HepG2 (cell line): Measurements from ENCODE around the gene SPTA1. TPM values are rescaled to one million over a fixed set of nuclear protein-coding genes. Genes with fewer than 3 reads are reported as not detected.

Experiments
- ATAC-seq: fragments of 200-7000 bp; cut with Tn5 transposase; 3 replicates; pipeline ENCODE4 v1.9.1; 2020; ENCODE audit warnings: mild to moderate bottlenecking, moderate library complexity
- BruUV-seq: library from RNA; stranded (reverse); fragments of 400-500 nt; replicated peaks from 2 replicates; lab custom pipeline; 2021; lab: Mats Ljungman, UMichigan
- CTCF ChIA-PET: fragments of 300-600 bp; formaldehyde crosslinking; extraction: SDS; loops from one replicate; lab custom pipeline; 2021; ENCODE audit warnings: low total read pairs, inconsistent platforms, low intra/inter-chr PET ratio; lab: Yijun Ruan, JAX
- POLR2A ChIA-PET: fragments of 350-600 bp; sonication (Branson Sonifier 250); formaldehyde crosslinking; loops from one replicate; lab custom pipeline; 2020; ENCODE audit warnings: antibody characterized with exemption, inconsistent platforms; lab: Yijun Ruan, JAX
- DNase-seq: peaks from one replicate; pipeline ENCODE4 v3.0.0-alpha.2; 2015; ENCODE audit warnings: low spot score
- FAIRE-seq: peaks from 3 replicates; lab custom pipeline; 2011; peaks lifted over from hg19 to GRCh38; lab: Jason Lieb, UNC
- H2AFZ ChIP-seq: one replicate; pipeline ENCODE4 v1.6.1; 2011; ENCODE audit warnings: low read length, inconsistent platforms
- H3K27ac ChIP-seq: fragments of 300-600 bp; 3 replicates; pipeline ENCODE4 v1.8.0; 2011; ENCODE audit warnings: mixed run types, mild to moderate bottlenecking, mixed read lengths, low read length, inconsistent platforms; ENCODE audit not compliant: insufficient read depth; ENCODE audit errors: extremely low read length
- H3K27me3 ChIP-seq, 2 experiments: fragments of 200-600 bp in 1 of 2; 2 replicates in 1 of 2; 3 replicates in 1 of 2; pipeline versions ENCODE4 v1.6.0 to v1.8.0; 2011; ENCODE audit warnings: low read length in 2 of 2, mild to moderate bottlenecking in 2 of 2, moderate library complexity in 2 of 2, inconsistent platforms in 1 of 2; ENCODE audit not compliant: insufficient read depth in 2 of 2, control insufficient read depth in 1 of 2
- H3K36me3 ChIP-seq, 2 experiments: fragments of 200-600 bp in 1 of 2; replicated peaks in 1 of 2; 2 replicates in 1 of 2; 3 replicates in 1 of 2; pipeline versions ENCODE4 v1.5.1 to v1.8.0; 2011; ENCODE audit warnings: low read length in 2 of 2, inconsistent platforms in 1 of 2; ENCODE audit not compliant: insufficient read depth in 2 of 2, control insufficient read depth in 1 of 2
- H3K4me1 ChIP-seq: 2 replicates; pipeline ENCODE4 v1.5.1; 2012; ENCODE audit warnings: low read length, inconsistent platforms; ENCODE audit not compliant: insufficient read depth
- H3K4me2 ChIP-seq: 2 replicates; pipeline ENCODE4 v1.6.0; 2011; ENCODE audit warnings: low read depth, low read length, inconsistent platforms
- H3K4me3 ChIP-seq, 3 experiments: fragments of 200-600 bp in 1 of 3; sonication (generic), shearing (Covaris generic) in 1 of 3; replicated peaks in 1 of 3; 2 replicates each; pipeline ENCODE4 v1.5.1; 2011 to 2016; ENCODE audit warnings: low read length in 3 of 3, inconsistent platforms in 2 of 3, low read depth in 2 of 3, mild to moderate bottlenecking in 2 of 3, control low read depth in 1 of 3, mixed read lengths in 1 of 3; ENCODE audit not compliant: insufficient read depth in 1 of 3
- H3K79me2 ChIP-seq: one replicate; pipeline ENCODE4 v1.6.1; 2011; ENCODE audit warnings: low read length, inconsistent platforms; ENCODE audit not compliant: insufficient read depth
- H3K9ac ChIP-seq: 2 replicates; pipeline ENCODE4 v1.6.0; 2011; ENCODE audit warnings: mild to moderate bottlenecking, low read depth, low read length, inconsistent platforms; ENCODE audit not compliant: insufficient read depth
- H3K9me3 ChIP-seq: 2 replicates; pipeline ENCODE4 v1.5.1; 2012; ENCODE audit warnings: mild to moderate bottlenecking, low read length
- H4K20me1 ChIP-seq: 2 replicates; pipeline ENCODE4 v1.6.0; 2011; ENCODE audit warnings: inconsistent platforms, mild to moderate bottlenecking, low read length, moderate library complexity; ENCODE audit not compliant: insufficient read depth
- DMAP1 ChIP-seq: IDR thresholded peaks from 2 replicates; pipeline ENCODE4 v1.6.1; 2016
- GABPB1 ChIP-seq: IDR thresholded peaks from 2 replicates; pipeline ENCODE4 v1.6.1; 2016; ENCODE audit warnings: mild to moderate bottlenecking, missing genetic modification reagents, moderate library complexity, missing compliant biosample characterization
- POLR2AphosphoS5 ChIP-seq: IDR thresholded peaks from 2 replicates; pipeline ENCODE4 v1.6.1; 2012; ENCODE audit warnings: low read depth, low read length
- SNRNP70 ChIP-seq: fragments of 200-400 bp; formaldehyde crosslinking; IDR thresholded peaks from 2 replicates; pipeline ENCODE4 v1.6.1; 2017; ENCODE audit warnings: mild to moderate bottlenecking, low read depth, low read length, moderate library complexity
- ZNF329 ChIP-seq: sonication (generic); formaldehyde crosslinking; IDR thresholded peaks from 2 replicates; pipeline ENCODE4 v1.9.0; 2021; ENCODE audit warnings: low read depth, mild to moderate bottlenecking, missing genetic modification reagents
- ZNF775 ChIP-seq: sonication (generic); formaldehyde crosslinking; IDR thresholded peaks from 2 replicates; pipeline ENCODE4 v1.4.0; 2020; ENCODE audit warnings: missing genetic modification reagents, mild to moderate bottlenecking, moderate library complexity, borderline replicate concordance
- ZNF83 ChIP-seq: sonication (generic); formaldehyde crosslinking; IDR thresholded peaks from 2 replicates; pipeline ENCODE4 v1.4.0; 2020; ENCODE audit warnings: missing genetic modification reagents, mild to moderate bottlenecking, borderline replicate concordance
- WGBS: methylation state at CpG from one replicate; pipeline ENCODE4 v1.1.6; 2017; ENCODE audit warnings: low lambda C conversion rate; 5-methylcytosine and 5-hydroxymethylcytosine counted together
- in situ Hi-C: cut with HindIII; loops from 2 replicates; pipeline ENCODE4 v1.10.0; 2017; ENCODE audit warnings: low pct_unique_long_range_greater_than_20kb; ENCODE audit not compliant: extremely low pct_ligation_motif_present
- intact Hi-C: fragments of 100-400 bp; cut with micrococcal nuclease; formaldehyde crosslinking; loops from one replicate; pipeline ENCODE4 v1.10.0; 2022; ENCODE audit not compliant: unreplicated experiment
- polyA plus RNA-seq, 8 experiments: library from polyadenylated mRNA; depleted of rRNA in 3 of 8; stranded (reverse) in 7 of 8; unstranded in 1 of 8; fragments of >200 nt; fragmentation: Illumina TruSeq in 4 of 8; extraction: Trizol in 4 of 8; gene quantifications; 2 replicates each; pipeline versions ENCODE4 v1.2.1 to v1.2.3, GENCODE V29; 2011 to 2016; ENCODE audit warnings: low read depth in 4 of 8, missing spikeins in 1 of 8, mixed read lengths in 1 of 8; ENCODE audit not compliant: insufficient read depth in 1 of 8
- total RNA-seq, 5 experiments: library from RNA; depleted of rRNA; stranded (reverse); fragments of >200 nt; fragmentation: Illumina TruSeq; extraction: Trizol; gene quantifications; 2 replicates each; pipeline ENCODE4 v1.2.3, GENCODE V29; 2016; ENCODE audit warnings: low read depth in 1 of 5
- TF ChIP-seq, protein P1 (sequence below): sonication (generic); formaldehyde crosslinking; IDR thresholded peaks from 2 replicates; pipeline ENCODE4 v1.4.0; 2020; ENCODE audit warnings: mild to moderate bottlenecking, missing genetic modification reagents
- TF ChIP-seq, protein P2 (sequence below), 2 experiments: IDR thresholded peaks; 2 replicates each; pipeline ENCODE4 v1.6.1; 2011 to 2012; ENCODE audit warnings: low read length in 2 of 2, borderline replicate concordance in 1 of 2, low read depth in 1 of 2, mild to moderate bottlenecking in 1 of 2, moderate library complexity in 1 of 2

Gene SPTA1
- total and polyA plus RNA-seq, 2 of the 13 experiments (the other 11 are each of a cell fraction or from before 2014, with no cell fraction given) = not detected

DNA sequence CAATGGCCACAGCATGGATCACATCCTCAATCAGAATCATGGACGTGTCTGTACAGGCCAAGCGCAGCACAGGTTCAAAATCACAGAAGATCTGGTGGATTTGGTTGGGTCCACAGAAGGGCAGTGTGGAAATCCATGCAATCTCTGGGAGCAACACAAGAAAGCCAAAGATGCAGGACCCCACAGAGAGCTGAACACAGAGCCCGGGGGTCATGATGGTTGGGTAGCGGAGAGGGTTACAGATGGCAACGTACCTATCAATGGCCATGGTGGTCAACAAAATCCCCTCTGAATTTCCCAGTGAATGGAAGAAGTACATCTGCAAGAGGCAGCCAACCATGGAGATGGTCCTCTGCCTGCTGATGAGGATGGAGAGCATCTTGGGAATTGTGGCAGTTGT, 37.9 kb upstream of the SPTA1 start:
- Histone ChIP-seq H3K27me3 (no peaks in the 10 kb centered on the region), H3K9me3 (no peaks in the 10 kb centered on the region), H3K4me3 (no peak overlapping the region), H3K9ac (no peak overlapping the region), H3K4me2 (no peak overlapping the region), H3K4me1 (no peaks in the 10 kb centered on the region), H2AFZ (no peak overlapping the region), H3K27ac (no peak overlapping the region), H4K20me1 (no peaks in the 10 kb centered on the region), H3K36me3 (no peaks in the 10 kb centered on the region), H3K79me2 (no peaks in the 10 kb centered on the region)
- POLR2A ChIA-PET = no interaction called here
- no peak for FAIRE-seq
- ATAC-seq = no peak
- intact Hi-C loops (no loop called here), in situ Hi-C loops (no loop called here)
- CTCF ChIA-PET = no interaction called here
- WGBS = 19% methylated on average over 5 of the region's 5 CpGs
- no TSS peak for BruUV-seq
- TF ChIP-seq DMAP1 (CRISPR knock-in tag) = no peak
- no peak for TF ChIP-seq ZNF775
- TF ChIP-seq, protein P1, sequence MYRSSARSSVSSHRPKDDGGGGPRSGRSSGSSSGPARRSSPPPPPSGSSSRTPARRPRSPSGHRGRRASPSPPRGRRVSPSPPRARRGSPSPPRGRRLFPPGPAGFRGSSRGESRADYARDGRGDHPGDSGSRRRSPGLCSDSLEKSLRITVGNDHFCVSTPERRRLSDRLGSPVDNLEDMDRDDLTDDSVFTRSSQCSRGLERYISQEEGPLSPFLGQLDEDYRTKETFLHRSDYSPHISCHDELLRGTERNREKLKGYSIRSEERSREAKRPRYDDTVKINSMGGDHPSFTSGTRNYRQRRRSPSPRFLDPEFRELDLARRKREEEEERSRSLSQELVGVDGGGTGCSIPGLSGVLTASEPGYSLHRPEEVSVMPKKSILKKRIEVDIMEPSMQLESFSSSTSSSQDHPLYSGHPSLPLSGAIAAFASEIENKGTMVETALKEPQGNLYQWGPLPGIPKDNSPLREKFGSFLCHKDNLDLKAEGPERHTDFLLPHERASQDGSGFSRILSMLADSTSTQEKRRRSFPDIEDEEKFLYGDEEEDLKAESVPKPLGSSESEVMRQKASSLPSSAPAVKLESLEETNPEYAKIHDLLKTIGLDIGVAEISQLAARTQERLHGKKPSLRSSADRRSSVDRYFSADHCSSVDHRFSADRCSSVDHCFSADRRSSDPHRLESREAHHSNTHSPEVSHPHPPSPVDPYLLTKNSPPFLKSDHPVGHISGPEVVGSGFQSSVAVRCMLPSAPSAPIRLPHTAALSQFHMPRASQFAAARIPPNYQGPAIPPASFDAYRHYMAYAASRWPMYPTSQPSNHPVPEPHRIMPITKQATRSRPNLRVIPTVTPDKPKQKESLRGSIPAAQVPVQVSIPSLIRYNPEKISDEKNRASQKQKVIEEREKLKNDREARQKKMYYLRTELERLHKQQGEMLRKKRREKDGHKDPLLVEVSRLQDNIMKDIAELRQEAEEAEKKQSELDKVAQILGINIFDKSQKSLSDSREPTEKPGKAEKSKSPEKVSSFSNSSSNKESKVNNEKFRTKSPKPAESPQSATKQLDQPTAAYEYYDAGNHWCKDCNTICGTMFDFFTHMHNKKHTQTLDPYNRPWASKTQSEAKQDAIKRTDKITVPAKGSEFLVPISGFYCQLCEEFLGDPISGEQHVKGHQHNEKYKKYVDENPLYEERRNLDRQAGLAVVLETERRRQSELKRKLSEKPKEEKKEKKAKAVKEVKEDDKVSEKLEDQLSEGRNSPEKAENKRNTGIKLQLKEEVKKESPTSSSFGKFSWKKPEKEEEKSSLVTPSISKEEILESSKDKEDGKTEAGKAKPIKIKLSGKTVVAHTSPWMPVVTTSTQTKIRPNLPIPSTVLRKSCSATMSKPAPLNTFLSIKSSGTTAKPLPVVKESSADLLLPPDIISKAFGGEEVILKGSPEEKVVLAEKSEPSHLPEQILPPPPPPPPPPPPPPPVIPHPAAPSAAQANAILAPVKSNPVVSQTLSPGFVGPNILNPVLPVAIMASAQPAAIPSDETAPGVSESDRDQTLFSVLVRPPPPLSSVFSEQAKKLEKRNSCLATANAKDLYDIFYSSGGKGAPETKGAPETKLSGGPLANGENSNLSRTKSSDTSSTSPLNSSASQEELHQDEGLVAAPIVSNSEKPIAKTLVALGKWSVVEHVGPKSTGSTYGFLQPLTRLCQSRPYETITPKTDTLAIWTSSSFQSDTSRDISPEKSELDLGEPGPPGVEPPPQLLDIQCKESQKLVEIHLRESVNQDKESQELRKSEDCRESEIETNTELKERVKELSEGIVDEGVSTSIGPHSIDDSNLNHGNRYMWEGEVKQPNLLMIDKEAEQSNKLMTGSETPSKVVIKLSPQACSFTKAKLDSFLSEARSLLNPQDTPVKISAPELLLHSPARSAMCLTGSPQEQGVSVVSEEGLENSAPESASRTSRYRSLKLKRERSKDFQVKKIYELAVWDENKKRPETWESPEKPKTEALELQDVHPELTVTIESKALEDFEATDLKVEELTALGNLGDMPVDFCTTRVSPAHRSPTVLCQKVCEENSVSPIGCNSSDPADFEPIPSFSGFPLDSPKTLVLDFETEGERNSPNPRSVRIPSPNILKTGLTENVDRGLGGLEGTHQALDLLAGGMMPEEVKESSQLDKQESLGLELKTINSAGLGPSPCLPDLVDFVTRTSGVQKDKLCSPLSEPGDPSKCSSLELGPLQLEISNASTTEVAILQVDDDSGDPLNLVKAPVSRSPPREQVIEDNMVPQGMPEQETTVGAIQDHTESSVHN = no peak
- TF ChIP-seq POLR2AphosphoS5 = no peak
- TF ChIP-seq ZNF329 (CRISPR knock-in tag) = no peak
- no peak for TF ChIP-seq GABPB1 (CRISPR knock-in tag)
- TF ChIP-seq, protein P2, sequence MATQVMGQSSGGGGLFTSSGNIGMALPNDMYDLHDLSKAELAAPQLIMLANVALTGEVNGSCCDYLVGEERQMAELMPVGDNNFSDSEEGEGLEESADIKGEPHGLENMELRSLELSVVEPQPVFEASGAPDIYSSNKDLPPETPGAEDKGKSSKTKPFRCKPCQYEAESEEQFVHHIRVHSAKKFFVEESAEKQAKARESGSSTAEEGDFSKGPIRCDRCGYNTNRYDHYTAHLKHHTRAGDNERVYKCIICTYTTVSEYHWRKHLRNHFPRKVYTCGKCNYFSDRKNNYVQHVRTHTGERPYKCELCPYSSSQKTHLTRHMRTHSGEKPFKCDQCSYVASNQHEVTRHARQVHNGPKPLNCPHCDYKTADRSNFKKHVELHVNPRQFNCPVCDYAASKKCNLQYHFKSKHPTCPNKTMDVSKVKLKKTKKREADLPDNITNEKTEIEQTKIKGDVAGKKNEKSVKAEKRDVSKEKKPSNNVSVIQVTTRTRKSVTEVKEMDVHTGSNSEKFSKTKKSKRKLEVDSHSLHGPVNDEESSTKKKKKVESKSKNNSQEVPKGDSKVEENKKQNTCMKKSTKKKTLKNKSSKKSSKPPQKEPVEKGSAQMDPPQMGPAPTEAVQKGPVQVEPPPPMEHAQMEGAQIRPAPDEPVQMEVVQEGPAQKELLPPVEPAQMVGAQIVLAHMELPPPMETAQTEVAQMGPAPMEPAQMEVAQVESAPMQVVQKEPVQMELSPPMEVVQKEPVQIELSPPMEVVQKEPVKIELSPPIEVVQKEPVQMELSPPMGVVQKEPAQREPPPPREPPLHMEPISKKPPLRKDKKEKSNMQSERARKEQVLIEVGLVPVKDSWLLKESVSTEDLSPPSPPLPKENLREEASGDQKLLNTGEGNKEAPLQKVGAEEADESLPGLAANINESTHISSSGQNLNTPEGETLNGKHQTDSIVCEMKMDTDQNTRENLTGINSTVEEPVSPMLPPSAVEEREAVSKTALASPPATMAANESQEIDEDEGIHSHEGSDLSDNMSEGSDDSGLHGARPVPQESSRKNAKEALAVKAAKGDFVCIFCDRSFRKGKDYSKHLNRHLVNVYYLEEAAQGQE (IDR thresholded peaks at IDR 0.05; ENCODE audit: borderline replicate concordance in 1 of 2, low read depth in 1 of 2, low read length in 2 of 2) = no peak
- TF ChIP-seq ZNF83 (CRISPR knock-in tag) = no peak
- TF ChIP-seq SNRNP70 = no peak
- DNase-seq = no peak
